Keratinocyte (primary cell): ENCODE results near the gene PGM1. TPM values are rescaled to one million over a fixed set of nuclear protein-coding genes. Genes with fewer than 3 reads are reported as not detected.

Experiments used
- DNase-seq: peaks from one replicate; pipeline ENCODE4 v3.0.0-alpha.2; 2011; ENCODE audit warnings: low read depth, missing footprints, low spot score
- FAIRE-seq: peaks from 2 replicates; lab custom pipeline; 2011; peaks lifted over from hg19 to GRCh38; lab: Jason Lieb, UNC
- H2AFZ ChIP-seq: 2 replicates; pipeline ENCODE4 v1.6.0; 2012; ENCODE audit warnings: low read length, control low read depth, inconsistent platforms; ENCODE audit not compliant: control insufficient read depth
- H3K27ac ChIP-seq: 2 replicates; pipeline ENCODE4 v1.5.1; 2011; ENCODE audit warnings: low read length; ENCODE audit not compliant: control insufficient read depth, insufficient read depth
- H3K27me3 ChIP-seq: 3 replicates; pipeline ENCODE4 v1.6.0; 2011; ENCODE audit warnings: low read length; ENCODE audit not compliant: control insufficient read depth, insufficient read depth; ENCODE audit errors: extremely low read depth
- H3K36me3 ChIP-seq, 2 experiments: 2 replicates in 1 of 2; 3 replicates in 1 of 2; pipeline ENCODE4 v1.5.1; 2011; ENCODE audit warnings: low read length in 2 of 2, mild to moderate bottlenecking in 1 of 2; ENCODE audit not compliant: control insufficient read depth in 2 of 2, insufficient read depth in 2 of 2; ENCODE audit errors: extremely low read depth in 1 of 2
- H3K4me1 ChIP-seq: 3 replicates; pipeline ENCODE4 v1.5.1; 2011; ENCODE audit warnings: low read length; ENCODE audit not compliant: control insufficient read depth, insufficient read depth; ENCODE audit errors: extremely low read depth
- H3K4me2 ChIP-seq: 3 replicates; pipeline ENCODE4 v1.6.0; 2011; ENCODE audit warnings: low read depth, low read length; ENCODE audit not compliant: control insufficient read depth, insufficient read depth; ENCODE audit errors: extremely low read depth
- H3K4me3 ChIP-seq, 3 experiments: fragments of 200-600 bp in 1 of 3; sonication (generic) in 1 of 3; 2 replicates in 2 of 3; 3 replicates in 1 of 3; pipeline ENCODE4 v1.5.1; 2011 to 2016; ENCODE audit warnings: low read length in 3 of 3, mild to moderate bottlenecking in 3 of 3, control low read depth in 2 of 3, inconsistent platforms in 1 of 3, low read depth in 1 of 3, mixed read lengths in 1 of 3, mixed run types in 1 of 3, moderate library complexity in 1 of 3; ENCODE audit not compliant: control insufficient read depth in 2 of 3, insufficient read depth in 2 of 3; ENCODE audit errors: extremely low read depth in 1 of 3
- H3K79me2 ChIP-seq: 2 replicates; pipeline ENCODE4 v1.6.0; 2012; ENCODE audit warnings: low read length; ENCODE audit not compliant: control insufficient read depth, insufficient read depth
- H3K9ac ChIP-seq: 3 replicates; pipeline ENCODE4 v1.6.0; 2011; ENCODE audit warnings: low read length; ENCODE audit not compliant: control insufficient read depth, insufficient read depth; ENCODE audit errors: extremely low read depth
- H3K9me1 ChIP-seq: 3 replicates; pipeline ENCODE4 v1.6.0; 2011; ENCODE audit warnings: low read length; ENCODE audit not compliant: control insufficient read depth, insufficient read depth; ENCODE audit errors: extremely low read depth
- H3K9me3 ChIP-seq: 2 replicates; pipeline ENCODE4 v1.5.1; 2012; ENCODE audit warnings: low read depth, low read length; ENCODE audit not compliant: control insufficient read depth
- H4K20me1 ChIP-seq: 3 replicates; pipeline ENCODE4 v1.6.0; 2011; ENCODE audit warnings: low read length; ENCODE audit not compliant: control insufficient read depth, insufficient read depth; ENCODE audit errors: extremely low read depth
- CTCF ChIP-seq, 3 experiments: IDR thresholded peaks in 1 of 3; conservative IDR thresholded peaks in 1 of 3; optimal IDR thresholded peaks in 1 of 3; 2 replicates in 2 of 3; 3 replicates in 1 of 3; pipeline versions ENCODE3 to v1.5.1; 2011; ENCODE audit warnings: low read length in 3 of 3, mild to moderate bottlenecking in 3 of 3, moderate library complexity in 2 of 3, control low read depth in 1 of 3, inconsistent platforms in 1 of 3; ENCODE audit not compliant: insufficient read depth in 2 of 3; ENCODE audit errors: extremely low read depth in 1 of 3
- EZH2 ChIP-seq: IDR thresholded peaks from one replicate; pipeline ENCODE4 v1.6.1; 2012; ENCODE audit warnings: inconsistent platforms, mild to moderate bottlenecking, low read length, moderate library complexity
- dilution Hi-C: fragments of 300-500 bp; cut with MboI; formaldehyde crosslinking; loops from one replicate; pipeline ENCODE4 v1.7.0; 2020; ENCODE audit warnings: low sequenced_read_pairs; ENCODE audit not compliant: extremely low pct_ligation_motif_present
- polyA plus RNA-seq, 5 experiments: library from polyadenylated mRNA; depleted of rRNA in 3 of 5; stranded (reverse) in 3 of 5; stranded (forward) in 1 of 5; unstranded in 1 of 5; fragments of >200 nt; gene quantifications; 1 replicate in 1 of 5; 2 replicates in 3 of 5; 3 replicates in 1 of 5; pipeline versions ENCODE4 v1.2.1 to v1.2.3, GENCODE V29; 2011 to 2012; ENCODE audit warnings: missing spikeins in 2 of 5, low read depth in 1 of 5, low replicate concordance in 1 of 5

Gene PGM1
- polyA plus RNA-seq, 1 donor (not counting 4 experiments of a cell fraction or from before 2014, with no cell fraction given), result 38.9 TPM

GRCh38 chr1:63663301-63663700 is 70.1 kb downstream of the PGM1 start:
- TF ChIP-seq CTCF (optimal IDR thresholded peaks at IDR 0.05 in 1 of 3, IDR thresholded peaks at IDR 0.05 in 1 of 3, conservative IDR thresholded peaks at IDR 0.05 in 1 of 3; ENCODE audit: extremely low read depth in 1 of 3, insufficient read depth in 2 of 3, low read length in 3 of 3), result no peak
- TF ChIP-seq EZH2, result no peak
- peaks cover 38% of the 10 kb centered on the region for H3K4me1 ChIP-seq

GRCh38 chr1:63663873-63664272 is 70.7 kb downstream of the PGM1 start:
- peaks cover 4% of the 10 kb centered on the region for H3K9me3 ChIP-seq
- peak overlapping the region; percentile 87 for H3K9ac ChIP-seq
- H3K27me3 ChIP-seq, result no peaks in the 10 kb centered on the region
- peaks cover 0 to 3% of the 10 kb centered on the region in 2 experiments for H3K36me3 ChIP-seq
- H3K27ac ChIP-seq, result peak overlapping the region; percentile 100
- no peak for TF ChIP-seq CTCF (optimal IDR thresholded peaks at IDR 0.05 in 1 of 3, IDR thresholded peaks at IDR 0.05 in 1 of 3, conservative IDR thresholded peaks at IDR 0.05 in 1 of 3; ENCODE audit: extremely low read depth in 1 of 3, insufficient read depth in 2 of 3, low read length in 3 of 3)
- TF ChIP-seq EZH2, result no peak
- peak overlapping the region; percentile 77 for H3K4me2 ChIP-seq
- peaks cover 43% of the 10 kb centered on the region for H3K4me1 ChIP-seq
- H3K79me2 ChIP-seq, result no peaks in the 10 kb centered on the region
- no peak overlapping the region for H2AFZ ChIP-seq
- H3K4me3 ChIP-seq, result no peak overlapping the region
- DNase-seq (no peak), FAIRE-seq (peak; percentile 78)
- no peaks in the 10 kb centered on the region for H4K20me1 ChIP-seq
- H3K9me1 ChIP-seq, result no peaks in the 10 kb centered on the region
- dilution Hi-C loops, result no loop called here

More at GRCh38 chr1:63663301-63663700, 70.1 kb downstream of the PGM1 start:
- peaks cover 4% of the 10 kb centered on the region for H3K9me3 ChIP-seq
- H3K79me2 ChIP-seq, result no peaks in the 10 kb centered on the region
- DNase-seq (no peak), FAIRE-seq (peak; percentile 41)
- dilution Hi-C loops, result no loop called here
- peak overlapping the region; percentile 77 for H3K4me2 ChIP-seq
- H2AFZ ChIP-seq, result peak overlapping the region; percentile 41
- H3K9me1 ChIP-seq, result no peaks in the 10 kb centered on the region
- peaks cover 0 to 3% of the 10 kb centered on the region in 2 experiments for H3K36me3 ChIP-seq
- H4K20me1 ChIP-seq, result no peaks in the 10 kb centered on the region
- H3K27me3 ChIP-seq, result no peaks in the 10 kb centered on the region
- H3K9ac ChIP-seq, result peak overlapping the region; percentile 87
- H3K27ac ChIP-seq, result peak overlapping the region; percentile 100
- peak overlapping the region in 2 of 3 experiments; percentile 4 to 28 for H3K4me3 ChIP-seq
